Testis (tissue), 3 donors: ENCODE results near the gene MRPL27. TPM values are rescaled to one million over a fixed set of nuclear protein-coding genes. Genes with fewer than 3 reads are reported as not detected.

ENCODE experiments used
- DNase-seq: peaks from one replicate; pipeline ENCODE4 v3.0.0-alpha.2; 2019
- H3K27ac ChIP-seq, 2 donors: fragments of 200-600 bp; sonication (generic); one replicate each; pipeline ENCODE4 v1.5.1; 2019
- H3K27me3 ChIP-seq: fragments of 200-600 bp; sonication (generic); one replicate; pipeline ENCODE4 v1.5.1; 2019
- H3K36me3 ChIP-seq: fragments of 200-600 bp; sonication (generic); one replicate; pipeline ENCODE4 v1.5.1; 2017; ENCODE audit warnings: low read depth; ENCODE audit errors: missing control alignments
- H3K4me1 ChIP-seq: fragments of 200-600 bp; sonication (generic); one replicate; pipeline ENCODE4 v1.5.1; 2019
- H3K4me3 ChIP-seq, 2 donors: fragments of 200-600 bp; sonication (generic); one replicate each; pipeline ENCODE4 v1.5.1; 2017 to 2019
- H3K9me3 ChIP-seq: fragments of 200-600 bp; sonication (generic); one replicate; pipeline ENCODE4 v1.5.1; 2017
- POLR2A ChIP-seq: fragments of 450-650 bp; IDR thresholded peaks from one replicate; pipeline ENCODE4 v1.6.1; 2017; ENCODE audit warnings: antibody characterized with exemption, mild to moderate bottlenecking, moderate library complexity
- WGBS, 2 donors: methylation state at CpG; one replicate each; pipeline ENCODE4 v1.1.5; 2018; 5-methylcytosine and 5-hydroxymethylcytosine counted together
- intact Hi-C: fragments of 100-400 bp; cut with DNase I; formaldehyde crosslinking; loops from one replicate; pipeline ENCODE4 v1.15.1; 2023; ENCODE audit warnings: low total_unique reads
- polyA plus RNA-seq: library from polyadenylated mRNA; stranded (reverse); fragments of 350-450 nt; fragmentation: Illumina TruSeq; extraction: RNeasy Lipid Tissue Mini Kit (QIAGEN cat#74804); gene quantifications from one replicate; pipeline ENCODE4 v1.2.3, GENCODE V29; 2014; ENCODE audit warnings: low read depth, low replicate concordance; ENCODE audit not compliant: insufficient read depth
- total RNA-seq, 2 donors: library from RNA; depleted of rRNA; stranded (reverse); fragments of >200 nt; gene quantifications; one replicate each; pipeline ENCODE4 v1.2.3, GENCODE V29; 2016
- TF ChIP-seq, protein P1 (sequence below), 3 experiments: fragments of 450-650 bp in 2 of 3; fragments of 200-600 bp in 1 of 3; sonication (generic) in 1 of 3; IDR thresholded peaks; one replicate each; pipeline ENCODE4 v1.5.1; 2016 to 2019; ENCODE audit warnings: antibody characterized with exemption in 3 of 3, mild to moderate bottlenecking in 2 of 3, moderate library complexity in 1 of 3

The MRPL27 gene
- total and polyA plus RNA-seq, 3 donors from 2014 or later, result 54.5 to 69.1 (median 65.1) TPM

DNA sequence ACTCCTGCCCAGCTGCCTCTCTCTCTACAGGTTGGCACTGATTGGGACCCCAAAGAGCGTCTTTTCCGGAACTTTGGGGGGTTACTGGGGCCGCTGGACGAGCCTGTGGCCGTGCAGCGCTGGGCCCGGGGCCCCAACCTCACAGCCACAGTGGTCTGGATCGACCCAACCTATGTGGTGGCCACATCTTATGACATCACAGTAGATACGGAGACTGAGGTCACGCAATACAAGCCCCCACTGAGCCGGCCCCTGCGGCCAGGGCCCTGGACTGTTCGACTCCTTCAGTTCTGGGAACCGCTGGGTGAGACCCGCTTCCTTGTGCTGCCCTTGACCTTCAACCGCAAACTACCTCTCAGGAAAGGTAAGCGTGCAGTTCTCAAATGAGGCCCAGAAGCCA, 14.8 kb downstream of the MRPL27 start:
- TF ChIP-seq, protein P1, sequence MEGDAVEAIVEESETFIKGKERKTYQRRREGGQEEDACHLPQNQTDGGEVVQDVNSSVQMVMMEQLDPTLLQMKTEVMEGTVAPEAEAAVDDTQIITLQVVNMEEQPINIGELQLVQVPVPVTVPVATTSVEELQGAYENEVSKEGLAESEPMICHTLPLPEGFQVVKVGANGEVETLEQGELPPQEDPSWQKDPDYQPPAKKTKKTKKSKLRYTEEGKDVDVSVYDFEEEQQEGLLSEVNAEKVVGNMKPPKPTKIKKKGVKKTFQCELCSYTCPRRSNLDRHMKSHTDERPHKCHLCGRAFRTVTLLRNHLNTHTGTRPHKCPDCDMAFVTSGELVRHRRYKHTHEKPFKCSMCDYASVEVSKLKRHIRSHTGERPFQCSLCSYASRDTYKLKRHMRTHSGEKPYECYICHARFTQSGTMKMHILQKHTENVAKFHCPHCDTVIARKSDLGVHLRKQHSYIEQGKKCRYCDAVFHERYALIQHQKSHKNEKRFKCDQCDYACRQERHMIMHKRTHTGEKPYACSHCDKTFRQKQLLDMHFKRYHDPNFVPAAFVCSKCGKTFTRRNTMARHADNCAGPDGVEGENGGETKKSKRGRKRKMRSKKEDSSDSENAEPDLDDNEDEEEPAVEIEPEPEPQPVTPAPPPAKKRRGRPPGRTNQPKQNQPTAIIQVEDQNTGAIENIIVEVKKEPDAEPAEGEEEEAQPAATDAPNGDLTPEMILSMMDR (IDR thresholded peaks at IDR 0.05), result no peak
- no peak for TF ChIP-seq POLR2A
- Histone ChIP-seq H3K4me1 (peaks cover 24% of the 10 kb centered on the region), H3K9me3 (no peaks in the 10 kb centered on the region), H3K36me3 (no peaks in the 10 kb centered on the region), H3K4me3 (no peak overlapping the region), H3K27me3 (no peaks in the 10 kb centered on the region), H3K27ac (no peak overlapping the region)
- no peak for DNase-seq
- intact Hi-C loops, result no loop called here
- whole genome bisulfite sequencing, 2 donors, result 93 to 94% methylated on average over 13 to 17 of the region's 17 CpGs

DNA sequence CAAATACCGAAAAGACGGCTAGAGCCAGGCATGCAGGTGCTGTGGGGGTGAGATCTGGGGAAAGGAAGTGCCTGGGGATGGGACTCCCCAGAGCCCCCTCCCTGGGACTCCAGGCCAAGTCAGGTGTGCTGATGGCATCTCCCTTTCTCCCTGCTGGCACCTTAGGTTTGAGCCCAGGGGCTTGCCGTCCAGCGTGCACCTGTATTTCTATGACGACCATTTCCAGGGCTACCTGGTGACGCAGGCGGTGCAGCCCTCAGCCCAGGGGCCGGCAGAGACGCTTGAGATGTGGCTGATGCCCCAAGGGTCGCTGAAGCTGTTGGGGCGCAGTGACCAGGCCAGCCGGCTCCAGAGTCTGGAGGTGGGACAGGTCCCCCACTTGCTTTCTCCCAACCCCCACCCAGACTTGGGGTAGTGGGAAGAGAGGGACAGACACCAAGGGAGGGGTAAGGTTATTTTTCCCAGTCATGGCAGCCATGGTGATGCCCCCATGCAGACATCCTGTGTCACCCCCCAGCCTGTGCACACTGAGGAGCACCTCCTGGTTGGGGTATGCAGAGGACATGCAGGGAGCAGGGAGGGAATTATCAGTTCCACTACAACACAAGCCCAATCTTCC, 16.0 kb downstream of the MRPL27 start:
- H3K36me3 ChIP-seq, result no peaks in the 10 kb centered on the region
- no peak overlapping the region for H3K4me3 ChIP-seq
- TF ChIP-seq, protein P1 (IDR thresholded peaks at IDR 0.05), result no peak
- no peak for TF ChIP-seq POLR2A
- peaks cover 22% of the 10 kb centered on the region for H3K4me1 ChIP-seq
- no peak overlapping the region for H3K27ac ChIP-seq
- H3K27me3 ChIP-seq, result no peaks in the 10 kb centered on the region
- H3K9me3 ChIP-seq, result no peaks in the 10 kb centered on the region
- WGBS, 2 donors, result 88 to 95% methylated on average over 12 of the region's 12 CpGs
- intact Hi-C loops, result no loop called here
- DNase-seq, result no peak

DNA sequence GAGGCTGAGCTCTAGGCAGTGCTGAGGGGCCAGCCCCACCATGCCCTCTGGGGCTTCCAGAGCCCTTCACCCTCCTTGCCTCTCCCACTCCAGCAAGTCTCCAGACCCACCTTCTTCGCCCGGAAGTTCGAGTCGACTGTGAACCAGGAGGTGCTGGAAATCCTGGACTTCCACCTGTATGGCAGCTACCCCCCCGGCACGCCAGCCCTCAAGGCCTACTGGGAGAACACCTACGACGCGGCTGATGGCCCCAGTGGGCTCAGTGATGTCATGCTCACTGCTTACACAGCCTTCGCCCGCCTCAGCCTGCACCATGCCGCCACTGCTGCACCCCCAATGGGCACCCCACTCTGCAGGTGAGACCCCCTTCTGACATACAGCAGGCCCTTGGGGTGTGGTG, 16.6 kb downstream of the MRPL27 start:
- peaks cover 22% of the 10 kb centered on the region for H3K4me1 ChIP-seq
- H3K4me3 ChIP-seq, result no peak overlapping the region
- H3K9me3 ChIP-seq, result no peaks in the 10 kb centered on the region
- 95 to 100% methylated on average over 1 to 12 of the region's 12 CpGs for WGBS, 2 donors
- H3K27ac ChIP-seq, result no peak overlapping the region
- no peaks in the 10 kb centered on the region for H3K27me3 ChIP-seq
- DNase-seq, result no peak
- TF ChIP-seq POLR2A, result no peak
- TF ChIP-seq, protein P1 (IDR thresholded peaks at IDR 0.05), result no peak
- H3K36me3 ChIP-seq, result no peaks in the 10 kb centered on the region
- intact Hi-C loops, result no loop called here

DNA sequence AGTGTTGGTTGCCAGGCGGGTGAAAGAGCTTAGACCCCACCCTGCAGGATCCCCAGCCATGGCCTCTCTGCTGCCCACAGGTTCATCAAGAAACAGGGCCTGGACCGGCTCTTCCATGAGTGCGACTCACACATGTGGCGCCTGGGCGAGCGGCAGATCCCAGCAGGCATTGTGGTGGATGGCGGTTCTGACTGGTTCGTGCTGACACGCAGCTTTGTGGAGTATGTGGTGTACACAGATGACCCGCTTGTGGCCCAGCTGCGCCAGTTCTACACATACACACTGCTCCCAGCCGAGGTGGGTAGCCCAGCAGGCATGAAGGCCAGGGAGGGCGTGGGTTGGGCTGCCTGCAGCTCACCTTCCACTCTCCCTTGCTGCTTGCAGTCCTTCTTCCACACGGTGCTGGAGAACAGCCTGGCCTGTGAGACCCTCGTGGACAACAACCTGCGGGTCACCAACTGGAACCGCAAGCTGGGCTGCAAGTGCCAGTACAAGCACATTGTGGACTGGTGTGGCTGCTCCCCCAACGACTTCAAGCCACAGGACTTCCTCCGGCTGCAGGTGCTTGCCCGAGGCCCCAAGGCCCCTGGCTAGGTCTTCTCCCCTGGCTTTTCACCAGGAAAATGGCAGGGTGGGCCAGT, 17.2 kb downstream of the MRPL27 start:
- 87 to 93% methylated on average over 3 to 20 of the region's 20 CpGs for WGBS, 2 donors
- H3K36me3 ChIP-seq, result no peaks in the 10 kb centered on the region

More for the DNA sequence above, 17.2 kb downstream of the MRPL27 start:
- H3K4me3 ChIP-seq, result no peak overlapping the region
- intact Hi-C loops, result no loop called here
- peaks cover 22% of the 10 kb centered on the region for H3K4me1 ChIP-seq
- no peaks in the 10 kb centered on the region for H3K27me3 ChIP-seq
- H3K9me3 ChIP-seq, result no peaks in the 10 kb centered on the region
- DNase-seq, result no peak
- no peak overlapping the region for H3K27ac ChIP-seq
- TF ChIP-seq POLR2A, result no peak
- TF ChIP-seq, protein P1 (IDR thresholded peaks at IDR 0.05), result no peak
